B cell (primary cell): ENCODE data around the gene PPP1R27. TPM values are rescaled to one million over a fixed set of nuclear protein-coding genes. Genes with fewer than 3 reads are reported as not detected.

Experiments used
- ATAC-seq: fragments of 200-7000 bp; cut with Tn5 transposase; one replicate; pipeline ENCODE4 v1.10.0; 2021; ENCODE audit warnings: low read depth, mild to moderate bottlenecking, moderate number of reproducible peaks, moderate library complexity
- CTCF ChIA-PET: fragments of 350-600 bp; sonication (Branson Sonifier 250); formaldehyde crosslinking; loops from one replicate; lab custom pipeline; 2021; ENCODE audit warnings: antibody characterized with exemption, inconsistent platforms; lab: Charles Lee
- POLR2A ChIA-PET: fragments of 350-600 bp; sonication (Branson Sonifier 250); formaldehyde crosslinking; loops from one replicate; lab custom pipeline; 2021; ENCODE audit warnings: antibody characterized with exemption; lab: Charles Lee
- DNase-seq: peaks from one replicate; pipeline ENCODE4 v3.0.0; 2013
- H2AFZ ChIP-seq: 2 replicates; pipeline ENCODE4 v1.6.1; 2012; ENCODE audit warnings: mild to moderate bottlenecking, low read depth, low read length; ENCODE audit not compliant: insufficient read depth, poor library complexity, severe bottlenecking
- H3K27ac ChIP-seq, 2 donors: 1 replicate in 1 of 2; 2 replicates in 1 of 2; pipeline ENCODE4 v1.5.1; 2012 to 2013; ENCODE audit warnings: low read length in 2 of 2, mild to moderate bottlenecking in 2 of 2, moderate library complexity in 1 of 2
- H3K27me3 ChIP-seq, 4 experiments: fragments of 200-600 bp in 1 of 4; sonication (generic) in 1 of 4; replicated peaks in 1 of 4; 1 replicate in 2 of 4; 2 replicates in 2 of 4; pipeline versions ENCODE4 v1.6.1 to v1.7.0; 2013 to 2016; ENCODE audit warnings: low read length in 3 of 4, mild to moderate bottlenecking in 2 of 4, mixed read lengths in 1 of 4, moderate library complexity in 1 of 4; ENCODE audit not compliant: insufficient read depth in 4 of 4, control insufficient read depth in 3 of 4; ENCODE audit errors: control extremely low read depth in 1 of 4
- H3K36me3 ChIP-seq, 2 experiments: replicated peaks in 1 of 2; 1 replicate in 1 of 2; 2 replicates in 1 of 2; pipeline versions ENCODE4 v1.6.1 to v1.7.1; 2013; ENCODE audit warnings: low read length in 1 of 2; ENCODE audit not compliant: insufficient read depth in 2 of 2, control insufficient read depth in 1 of 2; ENCODE audit errors: control extremely low read depth in 1 of 2, extremely low read depth in 1 of 2
- H3K4me1 ChIP-seq, 2 donors: fragments of 200-600 bp in 1 of 2; sonication (generic) in 1 of 2; 1 replicate in 1 of 2; 2 replicates in 1 of 2; pipeline versions ENCODE4 v1.5.1 to v1.6.1; 2013 to 2017; ENCODE audit warnings: low read length in 2 of 2; ENCODE audit not compliant: control insufficient read depth in 2 of 2, insufficient read depth in 2 of 2
- H3K4me2 ChIP-seq: replicated peaks from 2 replicates; pipeline ENCODE3; 2012; ENCODE audit warnings: mild to moderate bottlenecking, low read depth, low read length; ENCODE audit not compliant: poor library complexity, severe bottlenecking
- H3K4me3 ChIP-seq, 5 experiments: fragments of 200-600 bp in 1 of 5; sonication (generic) in 1 of 5; 1 replicate in 3 of 5; 2 replicates in 2 of 5; pipeline versions ENCODE4 v1.5.1 to v1.7.0; 2011 to 2016; ENCODE audit warnings: low read length in 4 of 5, mild to moderate bottlenecking in 4 of 5, low read depth in 2 of 5, control low read depth in 1 of 5, moderate library complexity in 1 of 5; ENCODE audit not compliant: insufficient read depth in 1 of 5; ENCODE audit errors: control extremely low read depth in 1 of 5, extremely low read depth in 1 of 5
- H3K79me2 ChIP-seq: fragments of 200-600 bp; sonication (generic); one replicate; pipeline ENCODE4 v1.6.0; 2016; ENCODE audit warnings: low read length; ENCODE audit not compliant: control insufficient read depth, insufficient read depth
- H3K9ac ChIP-seq: fragments of 200-600 bp; sonication (generic); 2 replicates; pipeline ENCODE4 v1.6.1; 2017; ENCODE audit warnings: mild to moderate bottlenecking, low read length, moderate library complexity
- H3K9me3 ChIP-seq, 3 donors: one replicate each; pipeline versions ENCODE4 v1.6.1 to v1.7.1; 2013; ENCODE audit warnings: low read length in 2 of 3; ENCODE audit not compliant: control insufficient read depth in 2 of 3, insufficient read depth in 1 of 3; ENCODE audit errors: control extremely low read depth in 1 of 3
- H4K20me1 ChIP-seq: 2 replicates; pipeline ENCODE4 v1.6.0; 2012; ENCODE audit warnings: mild to moderate bottlenecking, low read length; ENCODE audit not compliant: insufficient read depth, control insufficient read depth, poor library complexity, severe bottlenecking
- H3K27ac Mint-ChIP-seq: one replicate; pipeline ENCODE4 v1.8.0; 2021; ENCODE audit warnings: mixed read lengths
- H3K27me3 Mint-ChIP-seq: one replicate; pipeline ENCODE4 v1.8.0; 2021; ENCODE audit warnings: mixed read lengths
- H3K4me1 Mint-ChIP-seq: one replicate; pipeline ENCODE4 v1.8.0; 2021; ENCODE audit warnings: mixed read lengths
- H3K4me3 Mint-ChIP-seq: one replicate; pipeline ENCODE4 v1.8.0; 2021; ENCODE audit warnings: mixed read lengths
- H3K9me3 Mint-ChIP-seq: one replicate; pipeline ENCODE4 v1.8.0; 2022; ENCODE audit warnings: mixed read lengths; ENCODE audit not compliant: insufficient read depth
- CTCF ChIP-seq: fragments of 200-600 bp; IDR thresholded peaks from one replicate; pipeline ENCODE4 v1.8.0; 2022; ENCODE audit warnings: antibody characterized with exemption, mild to moderate bottlenecking
- EZH2 ChIP-seq: IDR thresholded peaks from 2 replicates; pipeline ENCODE4 v1.6.1; 2012; ENCODE audit warnings: borderline replicate concordance, low read depth, mild to moderate bottlenecking, moderate library complexity, low read length; ENCODE audit not compliant: insufficient read depth, poor library complexity, severe bottlenecking
- WGBS: methylation state at CpG from one replicate; pipeline ENCODE4 v1.1.5; 2013; ENCODE audit warnings: missing lambda C conversion rate; ENCODE audit not compliant: insufficient coverage; 5-methylcytosine and 5-hydroxymethylcytosine counted together
- intact Hi-C: fragments of 100-400 bp; cut with micrococcal nuclease; formaldehyde crosslinking; loops from one replicate; pipeline ENCODE4 v1.10.0; 2022
- polyA plus RNA-seq: library from polyadenylated mRNA; depleted of rRNA; stranded (reverse); fragments of >200 nt; gene quantifications from 2 replicates; pipeline ENCODE4 v1.2.3, GENCODE V29; 2012
- total RNA-seq, 2 donors: library from RNA; stranded (reverse); fragments of 120-200 nt in 1 of 2; gene quantifications; 1 replicate in 1 of 2; 2 replicates in 1 of 2; pipeline versions ENCODE4 v1.2.3 to v1.2.4, GENCODE V29; 2013 to 2022

The PPP1R27 gene
- total and polyA plus RNA-seq, 2 donors (not counting 1 experiment from before 2014, with no cell fraction given): not detected

GRCh38 chr17:81828656-81829055 is 6.2 kb downstream of the PPP1R27 start:
- DNase-seq: no peak
- Histone ChIP-seq H3K9me3 (no peaks in the 10 kb centered on the region), H3K4me2 (no peak overlapping the region), H3K4me1 (peaks cover 13 to 15% of the 10 kb centered on the region in 2 donors), H3K27ac (no peak overlapping the region), H3K9ac (no peak overlapping the region), H3K79me2 (peaks cover 49% of the 10 kb centered on the region), H4K20me1 (peaks cover 71% of the 10 kb centered on the region), H2AFZ (no peak overlapping the region), H3K27me3 (no peaks in the 10 kb centered on the region), H3K4me3 (no peak overlapping the region), H3K36me3 (peaks cover 0 to 6% of the 10 kb centered on the region in 2 experiments)
- ChIA-PET POLR2A (no interaction called here), CTCF (no interaction called here)
- 85% methylated on average over 7 of the region's 7 CpGs for WGBS
- Mint-ChIP-seq H3K27me3 (no peaks in the 10 kb centered on the region), H3K9me3 (no peaks in the 10 kb centered on the region), H3K4me1 (peaks cover 26% of the 10 kb centered on the region), H3K27ac (no peak overlapping the region), H3K4me3 (no peak overlapping the region)
- intact Hi-C loops: no loop called here
- ATAC-seq: no peak
- TF ChIP-seq CTCF (no peak), EZH2 (no peak)

- peaks cover 55% of the 10 kb centered on the region for H4K20me1 ChIP-seq
- peaks cover 0 to 15% of the 10 kb centered on the region in 2 experiments for H3K36me3 ChIP-seq
- H3K9me3 Mint-ChIP-seq: no peaks in the 10 kb centered on the region
- intact Hi-C loops: no loop called here
- H3K4me3 ChIP-seq: no peak overlapping the region
- H3K4me1 ChIP-seq: no peaks in the 10 kb centered on the region
- no peak overlapping the region for H2AFZ ChIP-seq
- ATAC-seq (no peak), DNase-seq (no peak)
- CTCF ChIA-PET: no interaction called here
- 92% methylated on average over 10 of the region's 11 CpGs for WGBS
- no peak overlapping the region for H3K4me2 ChIP-seq
- no peaks in the 10 kb centered on the region for H3K27me3 ChIP-seq
- no peaks in the 10 kb centered on the region for H3K9me3 ChIP-seq
- no peak overlapping the region for H3K27ac Mint-ChIP-seq
- peaks cover 45% of the 10 kb centered on the region for H3K79me2 ChIP-seq
- H3K4me3 Mint-ChIP-seq: no peak overlapping the region
- TF ChIP-seq EZH2 (no peak), CTCF (no peak)
- H3K27ac ChIP-seq: no peak overlapping the region
- H3K27me3 Mint-ChIP-seq: no peaks in the 10 kb centered on the region
- peaks cover 10% of the 10 kb centered on the region for H3K4me1 Mint-ChIP-seq
- POLR2A ChIA-PET: no interaction called here
- no peak overlapping the region for H3K9ac ChIP-seq
Observed at GRCh38 chr17:81825841-81826466, 8.9 kb downstream of the PPP1R27 start.
